CD4-positive, alpha-beta T cell treated with Interleukin-17A for 4 hours (primary cell): Measurements from ENCODE around the gene AQP2.

ENCODE experiments used
- DNase-seq: peaks from one replicate; pipeline ENCODE4 v3.0.0-alpha.2; 2020; ENCODE audit warnings: mixed read lengths

AQP2 gene

GRCh38 chr12:49950273-49951251 lies at the start of gene AQP2:
AQP2 (plus strand) TSS chr12:49950737; CDS start chr12:49950831, 94 bp downstream.
- DNase-seq = no peak

GRCh38 chr12:49901026-49901425 lies 49.5 kb upstream of the AQP2 start:
- no peak for DNase-seq

- no peak for DNase-seq
These were observed 48.6 kb upstream of the AQP2 start for GRCh38 chr12:49901986-49902385.

GRCh38 chr12:49902399-49903350 lies 47.9 kb upstream of the AQP2 start:
- no peak for DNase-seq

GRCh38 chr12:49903351-49903699 lies 47.2 kb upstream of the AQP2 start:
- no peak for DNase-seq

- DNase-seq = peak; percentile 59
These were observed 46.7 kb upstream of the AQP2 start, which contains the start of gene FAIM2 for GRCh38 chr12:49903700-49904423. FAIM2 (minus strand) TSS chr12:49903900; CDS start chr12:49903792, 108 bp downstream.

GRCh38 chr12:49904601-49905000 lies 45.9 kb upstream of the AQP2 start:
- DNase-seq = no peak

- DNase-seq = no peak
These were observed 44.7 kb upstream of the AQP2 start for GRCh38 chr12:49905718-49906314.

GRCh38 chr12:49907352-49907751 lies 43.2 kb upstream of the AQP2 start:
- no peak for DNase-seq

- no peak for DNase-seq
These were observed 41.2 kb upstream of the AQP2 start for GRCh38 chr12:49909356-49909755.

- no peak for DNase-seq
These were observed 40.7 kb upstream of the AQP2 start for GRCh38 chr12:49909826-49910225.

GRCh38 chr12:49910331-49911212 lies 40.0 kb upstream of the AQP2 start:
- no peak for DNase-seq

GRCh38 chr12:49911213-49911605 lies 39.3 kb upstream of the AQP2 start:
- DNase-seq = no peak

- DNase-seq = no peak
These were observed 37.9 kb upstream of the AQP2 start for GRCh38 chr12:49912345-49913255.

GRCh38 chr12:49916129-49916919 lies 34.2 kb upstream of the AQP2 start:
- no peak for DNase-seq

- no peak for DNase-seq
These were observed 33.3 kb upstream of the AQP2 start for GRCh38 chr12:49917166-49917787.

GRCh38 chr12:49917788-49918173 lies 32.8 kb upstream of the AQP2 start:
- DNase-seq = no peak

GRCh38 chr12:49920241-49920914 lies 30.2 kb upstream of the AQP2 start:
- DNase-seq = no peak
